Choroid plexus epithelial cell (primary cell): ENCODE measurements around the gene ERN1.

Experiments
- DNase-seq: peaks from one replicate; pipeline ENCODE4 v3.0.0-alpha.2; 2010; ENCODE audit warnings: low read depth
- H3K4me3 ChIP-seq: 2 replicates; pipeline ENCODE4 v1.5.1; 2011; ENCODE audit warnings: low read depth, mild to moderate bottlenecking, control low read depth, low read length, moderate library complexity
- TF ChIP-seq, protein P1 (sequence below): conservative IDR thresholded peaks from 2 replicates; pipeline ENCODE4 v1.5.1; 2011; ENCODE audit warnings: low read depth, mild to moderate bottlenecking, control low read depth, inconsistent platforms, low read length, moderate library complexity

ERN1 gene

DNA sequence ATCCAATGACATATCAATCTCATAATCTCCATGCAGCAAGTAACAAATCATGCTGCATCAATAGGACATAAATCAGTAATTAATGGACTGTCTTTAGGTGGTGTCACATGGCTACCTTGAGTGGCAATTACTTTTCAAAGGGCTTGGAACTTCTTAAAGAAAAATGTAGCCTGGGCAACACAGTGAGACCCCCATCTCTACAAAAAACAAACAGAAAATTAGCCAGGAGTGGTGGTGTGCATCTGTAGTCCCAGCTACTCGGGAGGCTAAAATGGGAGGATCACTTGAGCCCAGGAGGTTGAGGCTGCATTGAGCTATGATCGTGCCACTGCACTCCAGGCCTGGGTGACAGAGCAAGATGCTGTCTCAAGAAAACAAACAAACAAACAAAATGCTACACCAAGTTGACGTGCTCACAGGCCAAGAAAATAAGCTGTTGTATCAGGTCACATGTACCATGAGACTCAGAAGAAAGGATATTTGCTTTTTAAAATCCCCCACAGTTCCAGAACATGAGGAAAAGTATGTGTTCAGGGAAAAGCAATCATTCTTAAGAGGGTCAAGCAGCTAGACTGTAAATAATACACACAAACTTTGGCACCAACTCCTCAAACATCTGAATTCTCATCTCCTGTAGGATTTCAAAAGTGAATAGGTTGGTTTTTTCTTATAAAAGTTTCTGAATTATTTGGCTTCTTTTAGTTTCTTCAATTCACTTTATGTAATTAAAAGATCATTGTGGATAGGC is 23.8 kb upstream of the ERN1 start:
- H3K4me3 ChIP-seq: no peak overlapping the region
- DNase-seq: no peak
- TF ChIP-seq, protein P1, sequence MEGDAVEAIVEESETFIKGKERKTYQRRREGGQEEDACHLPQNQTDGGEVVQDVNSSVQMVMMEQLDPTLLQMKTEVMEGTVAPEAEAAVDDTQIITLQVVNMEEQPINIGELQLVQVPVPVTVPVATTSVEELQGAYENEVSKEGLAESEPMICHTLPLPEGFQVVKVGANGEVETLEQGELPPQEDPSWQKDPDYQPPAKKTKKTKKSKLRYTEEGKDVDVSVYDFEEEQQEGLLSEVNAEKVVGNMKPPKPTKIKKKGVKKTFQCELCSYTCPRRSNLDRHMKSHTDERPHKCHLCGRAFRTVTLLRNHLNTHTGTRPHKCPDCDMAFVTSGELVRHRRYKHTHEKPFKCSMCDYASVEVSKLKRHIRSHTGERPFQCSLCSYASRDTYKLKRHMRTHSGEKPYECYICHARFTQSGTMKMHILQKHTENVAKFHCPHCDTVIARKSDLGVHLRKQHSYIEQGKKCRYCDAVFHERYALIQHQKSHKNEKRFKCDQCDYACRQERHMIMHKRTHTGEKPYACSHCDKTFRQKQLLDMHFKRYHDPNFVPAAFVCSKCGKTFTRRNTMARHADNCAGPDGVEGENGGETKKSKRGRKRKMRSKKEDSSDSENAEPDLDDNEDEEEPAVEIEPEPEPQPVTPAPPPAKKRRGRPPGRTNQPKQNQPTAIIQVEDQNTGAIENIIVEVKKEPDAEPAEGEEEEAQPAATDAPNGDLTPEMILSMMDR: no peak

DNA sequence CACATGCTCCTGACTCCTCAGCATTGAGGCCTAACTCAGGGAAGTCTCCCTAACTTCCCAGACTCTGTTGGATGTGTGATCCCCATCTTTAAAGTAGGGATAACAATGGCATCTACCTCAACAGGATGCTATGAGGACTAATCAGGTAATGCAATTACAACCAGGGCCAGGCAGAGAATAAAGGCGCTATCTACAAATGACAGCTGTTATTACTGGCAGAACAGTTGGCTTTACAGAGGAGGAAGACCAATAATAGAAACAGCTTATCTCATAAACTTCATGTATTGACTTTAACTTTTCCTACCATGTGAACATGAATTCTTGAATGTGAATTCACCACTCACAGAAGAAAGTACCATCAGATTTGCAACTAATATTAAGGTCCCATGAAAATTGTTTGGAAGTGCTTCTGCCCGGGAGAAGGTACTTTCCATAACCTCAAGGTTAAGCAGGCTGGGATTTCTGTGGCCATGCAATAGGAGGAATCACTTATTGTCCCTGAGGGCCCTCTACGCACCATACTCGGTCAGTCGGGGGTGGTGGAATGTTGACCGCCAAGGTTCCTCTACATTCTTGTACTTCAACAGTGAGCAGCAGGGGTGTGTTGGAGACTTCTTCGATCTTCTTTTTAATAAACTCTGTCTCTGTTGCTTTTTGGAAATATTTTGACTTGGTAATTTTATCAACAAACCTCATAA is 22.6 kb upstream of the ERN1 start:
- no peak overlapping the region for H3K4me3 ChIP-seq
- TF ChIP-seq, protein P1: no peak
- DNase-seq: peak; percentile 30

- TF ChIP-seq, protein P1: no peak
- H3K4me3 ChIP-seq: no peak overlapping the region
- DNase-seq: no peak
Observed at GRCh38 chr17:64151016-64151368, 21.0 kb upstream of the ERN1 start.

- TF ChIP-seq, protein P1: no peak
- peak; percentile 16 for DNase-seq
- no peak overlapping the region for H3K4me3 ChIP-seq
Observed at GRCh38 chr17:64150237-64151015, 20.5 kb upstream of the ERN1 start.

GRCh38 chr17:64149196-64149595 is 19.3 kb upstream of the ERN1 start:
- no peak overlapping the region for H3K4me3 ChIP-seq

GRCh38 chr17:64148699-64149098 is 18.8 kb upstream of the ERN1 start:
- TF ChIP-seq, protein P1: no peak

More at GRCh38 chr17:64149196-64149595, 19.3 kb upstream of the ERN1 start:
- TF ChIP-seq, protein P1: no peak
- DNase-seq: no peak

More at GRCh38 chr17:64148699-64149098, 18.8 kb upstream of the ERN1 start:
- H3K4me3 ChIP-seq: no peak overlapping the region
- DNase-seq: no peak
